Measurements from ENCODE around the gene LPP.

LPP gene

DNA sequence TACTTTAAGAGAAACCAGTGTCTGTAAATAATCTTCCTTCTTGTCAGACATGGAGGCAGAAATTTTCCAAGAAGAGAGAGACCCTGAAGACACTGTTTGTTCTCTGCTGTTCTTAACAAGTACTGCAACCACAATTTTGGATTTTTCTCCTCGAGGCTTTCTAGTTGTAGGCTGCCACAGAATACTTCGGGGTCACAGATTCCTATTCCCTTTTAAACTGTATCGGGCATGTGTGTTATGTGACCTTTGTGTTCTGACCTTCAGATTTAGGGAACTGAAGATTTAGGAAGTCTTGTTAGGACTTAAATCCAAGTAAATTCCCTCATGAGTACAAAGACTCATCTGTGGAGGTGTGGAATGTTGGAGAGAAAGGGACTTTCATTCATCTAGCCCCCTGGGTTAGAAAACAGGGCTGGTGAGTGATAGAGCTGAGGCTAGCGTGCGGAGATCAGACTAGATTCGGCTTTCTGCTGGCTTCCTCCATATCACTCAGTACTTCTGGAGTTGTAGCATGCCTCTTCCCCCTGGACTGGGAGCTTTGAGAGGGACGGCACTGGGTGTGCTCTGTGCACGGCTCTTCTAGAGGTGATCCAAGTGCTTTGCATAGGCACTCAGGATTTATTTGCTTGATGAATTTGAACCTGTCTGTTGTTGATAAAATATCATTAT lies 237.0 kb downstream of the LPP start:
- Histone ChIP-seq H3K27ac (no peak overlapping the region), H3K27me3 (replicated peaks) (no peaks in the 10 kb centered on the region), H3K4me3 (ENCODE audit: low read depth, low read length) (no peak overlapping the region), H3K36me3 (replicated peaks) (no peaks in the 10 kb centered on the region)
- no peak for DNase-seq
- TF ChIP-seq, protein P1, sequence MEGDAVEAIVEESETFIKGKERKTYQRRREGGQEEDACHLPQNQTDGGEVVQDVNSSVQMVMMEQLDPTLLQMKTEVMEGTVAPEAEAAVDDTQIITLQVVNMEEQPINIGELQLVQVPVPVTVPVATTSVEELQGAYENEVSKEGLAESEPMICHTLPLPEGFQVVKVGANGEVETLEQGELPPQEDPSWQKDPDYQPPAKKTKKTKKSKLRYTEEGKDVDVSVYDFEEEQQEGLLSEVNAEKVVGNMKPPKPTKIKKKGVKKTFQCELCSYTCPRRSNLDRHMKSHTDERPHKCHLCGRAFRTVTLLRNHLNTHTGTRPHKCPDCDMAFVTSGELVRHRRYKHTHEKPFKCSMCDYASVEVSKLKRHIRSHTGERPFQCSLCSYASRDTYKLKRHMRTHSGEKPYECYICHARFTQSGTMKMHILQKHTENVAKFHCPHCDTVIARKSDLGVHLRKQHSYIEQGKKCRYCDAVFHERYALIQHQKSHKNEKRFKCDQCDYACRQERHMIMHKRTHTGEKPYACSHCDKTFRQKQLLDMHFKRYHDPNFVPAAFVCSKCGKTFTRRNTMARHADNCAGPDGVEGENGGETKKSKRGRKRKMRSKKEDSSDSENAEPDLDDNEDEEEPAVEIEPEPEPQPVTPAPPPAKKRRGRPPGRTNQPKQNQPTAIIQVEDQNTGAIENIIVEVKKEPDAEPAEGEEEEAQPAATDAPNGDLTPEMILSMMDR (IDR thresholded peaks at IDR 0.05; ENCODE audit: low read depth, low read length, missing control alignments): no peak
- in situ Hi-C loops (cut with HindIII; ENCODE audit: low pct_ligation_motif_present, low sequenced_read_pairs): no loop called here

GRCh38 chr3:188391592-188391991 lies 237.6 kb downstream of the LPP start:
- no peak for DNase-seq
- Histone ChIP-seq H3K4me3 (ENCODE audit: low read depth, low read length) (no peak overlapping the region), H3K27ac (no peak overlapping the region), H3K27me3 (replicated peaks) (no peaks in the 10 kb centered on the region), H3K36me3 (replicated peaks) (no peaks in the 10 kb centered on the region)
- TF ChIP-seq, protein P1 (IDR thresholded peaks at IDR 0.05; ENCODE audit: low read depth, low read length, missing control alignments): no peak
- in situ Hi-C loops (cut with HindIII; ENCODE audit: low pct_ligation_motif_present, low sequenced_read_pairs): no loop called here

- TF ChIP-seq, protein P1 (IDR thresholded peaks at IDR 0.05; ENCODE audit: low read depth, low read length, missing control alignments): no peak
- Histone ChIP-seq H3K4me3 (ENCODE audit: low read depth, low read length) (no peak overlapping the region), H3K36me3 (replicated peaks) (no peaks in the 10 kb centered on the region), H3K27me3 (replicated peaks) (no peaks in the 10 kb centered on the region), H3K27ac (no peak overlapping the region)
- no peak for DNase-seq
- in situ Hi-C loops (cut with HindIII; ENCODE audit: low pct_ligation_motif_present, low sequenced_read_pairs): no loop called here
Observed at GRCh38 chr3:188392076-188392475, 238.1 kb downstream of the LPP start.

DNA sequence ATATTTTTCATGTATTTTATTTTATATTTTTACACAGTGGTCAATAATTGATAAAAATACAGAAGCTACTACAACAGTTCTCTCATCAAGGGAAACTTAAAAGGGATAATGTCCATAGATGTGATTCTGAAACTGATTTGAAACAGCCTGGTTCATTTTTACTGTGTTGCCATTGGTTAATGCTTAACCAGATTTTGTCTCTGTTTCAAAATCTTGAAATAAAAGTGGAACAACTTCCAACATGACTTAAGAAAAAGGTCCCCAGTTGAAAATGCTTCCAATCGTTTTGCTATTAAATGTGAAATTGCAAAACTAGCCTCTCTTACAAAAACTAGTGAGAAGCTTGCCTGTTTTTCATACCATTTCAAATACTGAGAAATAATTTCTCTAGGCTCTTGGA lies 240.7 kb downstream of the LPP start:
- in situ Hi-C loops (cut with HindIII; ENCODE audit: low pct_ligation_motif_present, low sequenced_read_pairs): no loop called here
- H3K27ac ChIP-seq: no peak overlapping the region
- no peak for DNase-seq
- TF ChIP-seq, protein P1 (IDR thresholded peaks at IDR 0.05; ENCODE audit: low read depth, low read length, missing control alignments): no peak
- H3K27me3 ChIP-seq (replicated peaks): no peaks in the 10 kb centered on the region
- no peaks in the 10 kb centered on the region for H3K36me3 ChIP-seq (replicated peaks)
- no peak overlapping the region for H3K4me3 ChIP-seq (ENCODE audit: low read depth, low read length)

- no peak overlapping the region for H3K4me3 ChIP-seq (ENCODE audit: low read depth, low read length)
- H3K27me3 ChIP-seq (replicated peaks): no peaks in the 10 kb centered on the region
- DNase-seq: no peak
- H3K36me3 ChIP-seq (replicated peaks): no peaks in the 10 kb centered on the region
- in situ Hi-C loops (cut with HindIII; ENCODE audit: low pct_ligation_motif_present, low sequenced_read_pairs): no loop called here
- no peak overlapping the region for H3K27ac ChIP-seq
- TF ChIP-seq, protein P1 (IDR thresholded peaks at IDR 0.05; ENCODE audit: low read depth, low read length, missing control alignments): no peak
Observed at GRCh38 chr3:188396251-188396650, 242.3 kb downstream of the LPP start.

DNA sequence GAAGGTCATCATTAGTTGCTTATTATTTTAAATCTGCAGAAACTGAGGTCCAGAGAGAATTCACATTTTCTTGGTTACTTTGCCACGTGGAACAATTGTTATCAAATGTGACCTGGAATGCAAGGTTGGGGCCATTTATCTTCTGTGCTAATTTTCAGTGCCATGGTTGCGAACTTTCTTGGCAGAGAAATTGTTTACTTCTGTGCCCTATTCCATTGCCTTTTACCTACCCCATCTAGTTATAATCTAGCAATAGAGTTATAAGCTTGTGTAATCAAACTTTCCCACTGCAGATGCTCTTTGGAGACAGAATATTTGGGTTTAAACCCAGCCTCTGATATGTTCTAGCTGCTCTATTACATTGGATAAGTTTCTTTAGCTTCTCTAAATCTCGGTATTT lies 242.9 kb downstream of the LPP start:
- no peak overlapping the region for H3K4me3 ChIP-seq (ENCODE audit: low read depth, low read length)

More for the DNA sequence above, 242.9 kb downstream of the LPP start:
- H3K27ac ChIP-seq: no peak overlapping the region
- DNase-seq: no peak
- TF ChIP-seq, protein P1 (IDR thresholded peaks at IDR 0.05; ENCODE audit: low read depth, low read length, missing control alignments): no peak
- no peaks in the 10 kb centered on the region for H3K27me3 ChIP-seq (replicated peaks)
- H3K36me3 ChIP-seq (replicated peaks): no peaks in the 10 kb centered on the region
- in situ Hi-C loops (cut with HindIII; ENCODE audit: low pct_ligation_motif_present, low sequenced_read_pairs): no loop called here
